T1000 (cell line): ENCODE results near the gene CCR5AS.

ENCODE experiments used
- DNase-seq: peaks from one replicate; lab custom pipeline; 2025; ENCODE audit warnings: mixed read lengths; lab: John Stamatoyannopoulos, UW

Gene CCR5AS

GRCh38 chr3:46380471-46381221 lies 26.2 kb downstream of the CCR5AS start:
- no peak for DNase-seq

GRCh38 chr3:46378426-46378942 lies 28.4 kb downstream of the CCR5AS start:
- DNase-seq, result no peak

- no peak for DNase-seq
Observed at GRCh38 chr3:46375814-46376213, 31.1 kb downstream of the CCR5AS start.

- DNase-seq, result no peak
Observed at GRCh38 chr3:46375218-46375617, 31.6 kb downstream of the CCR5AS start.

GRCh38 chr3:46374755-46375154 lies 32.1 kb downstream of the CCR5AS start:
- DNase-seq, result no peak

- no peak for DNase-seq
Observed at GRCh38 chr3:46372492-46373359, 34.1 kb downstream of the CCR5AS start.

GRCh38 chr3:46371519-46372340 lies 35.1 kb downstream of the CCR5AS start:
- no peak for DNase-seq

GRCh38 chr3:46370839-46371518 lies 35.9 kb downstream of the CCR5AS start, which contains the start of gene CCR5:
Gene CCR5 (plus strand): TSS chr3:46370946. CDS start chr3:46372903, 1,957 bp downstream.
- no peak for DNase-seq

GRCh38 chr3:46369675-46370132 lies 37.2 kb downstream of the CCR5AS start:
- no peak for DNase-seq

GRCh38 chr3:46369151-46369550 lies 37.7 kb downstream of the CCR5AS start:
- DNase-seq, result no peak

GRCh38 chr3:46368569-46368968 lies 38.3 kb downstream of the CCR5AS start:
- no peak for DNase-seq

GRCh38 chr3:46367811-46368210 lies 39.1 kb downstream of the CCR5AS start:
- no peak for DNase-seq

- no peak for DNase-seq
Observed at GRCh38 chr3:46365737-46366524, 40.9 kb downstream of the CCR5AS start.

- DNase-seq, result no peak
Observed at GRCh38 chr3:46365041-46365440, 41.8 kb downstream of the CCR5AS start.

GRCh38 chr3:46361408-46362283 lies 45.2 kb downstream of the CCR5AS start:
- no peak for DNase-seq

GRCh38 chr3:46360907-46361306 lies 46.0 kb downstream of the CCR5AS start:
- no peak for DNase-seq

GRCh38 chr3:46359733-46360493 lies 47.0 kb downstream of the CCR5AS start:
- DNase-seq, result no peak

GRCh38 chr3:46358466-46358865 lies 48.4 kb downstream of the CCR5AS start:
- no peak for DNase-seq

GRCh38 chr3:46356909-46357308 lies 50.0 kb downstream of the CCR5AS start:
- no peak for DNase-seq
